Left lobe of liver (tissue), 2 donors: ENCODE measurements around the gene DARS1. TPM values are rescaled to one million over a fixed set of nuclear protein-coding genes. Genes with fewer than 3 reads are reported as not detected.
"Not testable (repeated sequence)": the region's sequence is repeated elsewhere in the genome, so short reads cannot be mapped to it uniquely, and the experiment has no call there.

ENCODE experiments used
- ATAC-seq: fragments of 200-7000 bp; cut with Tn5 transposase; one replicate; pipeline ENCODE4 v1.9.1; 2020; ENCODE audit warnings: mild to moderate bottlenecking, moderate library complexity
- DNase-seq: peaks from one replicate; pipeline ENCODE4 v3.0.0-alpha.2; 2020; ENCODE audit warnings: low spot score
- total RNA-seq: library from RNA; stranded (reverse); gene quantifications from one replicate; pipeline ENCODE4 v1.2.1, GENCODE V29; 2021
- donor health status: DM: no; HTN: no; CAD: no; lungs with moderate emphysema.
- donor health status: DM: no; HTN: yes; CAD: no.

The DARS1 gene
- total RNA-seq, 1 donor from 2014 or later: 19.9 TPM

- no peak for ATAC-seq
- DNase-seq: no peak
Observed at GRCh38 chr2:135894930-135895329, 90.5 kb downstream of the DARS1 start.

DNA sequence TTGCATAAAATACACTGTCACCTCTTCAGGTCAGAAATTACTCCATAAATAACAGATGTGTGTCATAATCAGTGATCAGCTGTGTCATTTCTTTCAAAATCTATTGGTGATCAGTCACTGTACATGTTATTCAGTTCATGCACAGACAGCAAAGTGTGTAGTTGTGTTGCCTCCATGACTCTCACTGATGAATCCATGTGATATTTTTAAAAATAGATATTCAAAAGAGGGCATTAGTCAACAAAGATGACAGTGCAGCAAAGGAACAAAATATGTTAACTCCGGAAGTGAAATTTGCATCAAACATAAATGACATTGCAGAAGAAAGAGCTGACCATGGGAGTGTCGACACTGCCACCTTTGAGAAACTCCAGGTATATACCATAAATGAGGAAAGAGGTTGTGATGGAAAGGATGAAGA, 92.0 kb downstream of the DARS1 start:
- no peak for DNase-seq
- ATAC-seq: no peak

DNA sequence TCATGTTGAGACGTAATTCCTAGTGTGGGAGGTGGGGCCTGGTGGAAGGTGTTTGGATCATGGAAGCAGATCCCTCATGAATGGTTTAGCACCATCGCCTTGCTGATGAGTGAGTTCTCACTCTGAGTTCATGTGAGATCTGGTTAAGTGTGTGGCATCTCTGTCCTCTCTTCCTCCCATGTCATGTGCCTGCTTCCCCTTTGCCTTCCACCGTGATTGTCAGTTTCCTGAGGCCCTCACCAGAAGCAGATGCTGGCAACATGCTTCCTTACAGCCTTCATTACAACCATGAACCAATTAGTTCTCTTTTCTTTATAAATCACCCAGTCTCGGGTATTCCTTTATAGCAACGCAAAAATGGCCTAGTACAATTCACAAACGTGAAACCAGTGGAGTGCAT, 94.6 kb downstream of the DARS1 start:
- no peak for DNase-seq
- no peak for ATAC-seq

GRCh38 chr2:135890149-135890548, 95.3 kb downstream of the DARS1 start:
- ATAC-seq (no peak), DNase-seq (no peak)

- not testable (repeated sequence) for ATAC-seq, DNase-seq
Observed at GRCh38 chr2:135888587-135888986, 96.8 kb downstream of the DARS1 start.

DNA sequence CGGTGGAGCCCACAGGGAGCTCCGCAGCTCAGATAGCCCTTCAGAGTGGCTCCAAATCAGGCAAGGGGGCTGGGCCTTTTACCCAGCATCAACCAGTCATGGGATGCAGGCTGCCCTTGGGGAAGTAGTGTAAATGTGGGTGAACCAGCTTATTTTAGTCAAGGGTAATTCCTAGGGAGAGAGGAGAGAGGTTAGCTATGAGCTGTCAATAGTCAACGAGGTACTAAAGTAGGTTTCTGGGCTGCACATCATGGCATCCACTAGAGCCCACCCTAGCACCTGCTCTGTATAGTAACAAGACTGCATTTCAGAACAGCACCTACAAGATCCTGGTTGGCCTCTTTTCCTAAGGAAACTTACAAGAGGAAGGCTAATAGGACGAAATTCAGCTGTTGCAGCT, 99.7 kb downstream of the DARS1 start:
- DNase-seq (no peak), ATAC-seq (no peak)

DNA sequence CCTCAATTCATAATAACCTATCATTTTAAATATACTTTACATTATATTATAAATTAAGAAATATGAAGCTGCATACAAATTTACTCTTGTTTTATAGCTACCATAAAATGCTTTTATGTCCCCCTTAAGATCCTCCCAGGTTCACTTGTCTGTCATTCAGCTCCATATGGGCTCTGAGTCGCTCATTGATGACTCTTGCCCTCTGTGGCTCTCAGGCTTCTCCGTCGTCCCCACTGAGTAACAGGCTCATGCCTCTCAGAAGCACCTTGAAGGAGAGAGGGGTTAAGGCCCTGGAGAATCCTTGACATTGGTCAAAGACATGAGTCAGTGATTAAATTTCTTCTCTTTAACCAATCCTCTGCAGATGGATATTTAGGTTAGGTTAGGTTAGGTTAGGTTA, 103.0 kb downstream of the DARS1 start:
- DNase-seq (no peak), ATAC-seq (no peak)

DNA sequence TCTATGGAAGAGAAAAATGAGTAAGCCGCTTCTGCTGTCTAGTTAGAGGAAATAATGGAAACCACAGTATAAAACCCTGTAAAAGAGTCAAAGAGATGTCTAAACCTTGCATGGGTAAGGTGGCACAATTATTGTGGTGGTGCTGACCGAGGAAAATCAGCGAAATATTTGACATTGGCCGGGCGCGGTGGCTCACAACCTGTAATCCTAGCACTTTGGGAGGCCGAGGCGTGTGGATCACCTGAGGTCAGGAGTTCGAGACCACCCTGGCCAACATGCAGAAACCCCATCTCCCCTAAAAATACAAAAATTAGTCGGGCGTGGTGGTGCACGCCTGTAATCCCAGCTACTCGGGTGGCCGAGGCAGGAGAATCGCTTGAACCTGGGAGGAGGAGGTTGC, 108.7 kb downstream of the DARS1 start:
- ATAC-seq: peak; percentile 1
- not testable (repeated sequence) for DNase-seq

GRCh38 chr2:135876066-135876711, 109.2 kb downstream of the DARS1 start, which contains the start of gene MCM6:
TSS of gene MCM6 (minus strand) at chr2:135876443. CDS start at chr2:135876365, 78 bp downstream.
- ATAC-seq (peak; percentile 98), DNase-seq (peak; percentile 98)

GRCh38 chr2:135875491-135876065, 109.8 kb downstream of the DARS1 start:
- ATAC-seq (peak; percentile 65), DNase-seq (peak; percentile 50)

DNA sequence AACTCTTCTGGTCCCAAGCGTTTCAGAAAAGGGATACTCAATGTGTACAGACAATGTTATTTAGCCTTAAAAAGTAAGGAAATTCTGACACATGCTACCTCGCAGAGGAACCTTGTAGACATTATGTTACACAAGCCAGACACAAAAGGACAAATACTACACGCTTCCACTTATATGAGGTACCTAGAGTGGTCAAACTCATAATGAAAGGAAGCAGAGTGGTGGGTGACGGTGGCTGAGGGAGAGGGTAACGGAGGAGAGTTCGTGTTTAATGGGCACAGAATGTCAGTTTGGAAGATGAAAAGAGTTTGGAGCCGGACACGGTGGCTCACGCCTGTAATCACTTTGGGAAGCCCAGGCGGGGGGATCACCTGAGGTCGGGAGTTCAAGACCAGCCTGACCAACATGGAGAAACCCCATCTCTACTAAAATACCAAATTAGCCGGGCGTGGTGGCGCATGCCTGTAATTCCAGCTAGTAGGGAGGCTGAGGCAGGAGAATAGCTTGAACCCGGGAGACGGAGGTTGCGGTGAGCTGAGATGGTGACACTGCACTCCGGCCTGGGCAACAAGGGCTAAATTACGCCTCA, 110.6 kb downstream of the DARS1 start:
- DNase-seq (no peak), ATAC-seq (no peak)

DNA sequence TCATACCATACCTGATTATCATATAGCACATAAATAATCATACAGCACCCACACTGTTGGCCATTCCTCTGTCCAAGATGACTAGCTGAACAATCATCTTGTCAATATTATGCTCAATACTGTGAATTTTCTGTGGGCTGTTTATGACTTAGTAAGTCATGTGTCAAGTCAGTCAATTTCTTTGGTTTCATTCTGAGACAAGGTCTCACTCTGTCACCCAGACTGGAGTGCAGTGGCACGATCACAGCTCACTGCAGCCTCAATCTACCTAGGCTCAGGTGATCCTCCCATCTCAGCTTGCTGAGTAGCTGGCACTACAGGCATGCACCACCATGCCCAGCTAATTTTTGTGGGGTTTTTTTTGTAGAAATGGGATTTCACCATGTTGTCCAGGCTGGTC, 114.9 kb downstream of the DARS1 start:
- no peak for ATAC-seq

DNA sequence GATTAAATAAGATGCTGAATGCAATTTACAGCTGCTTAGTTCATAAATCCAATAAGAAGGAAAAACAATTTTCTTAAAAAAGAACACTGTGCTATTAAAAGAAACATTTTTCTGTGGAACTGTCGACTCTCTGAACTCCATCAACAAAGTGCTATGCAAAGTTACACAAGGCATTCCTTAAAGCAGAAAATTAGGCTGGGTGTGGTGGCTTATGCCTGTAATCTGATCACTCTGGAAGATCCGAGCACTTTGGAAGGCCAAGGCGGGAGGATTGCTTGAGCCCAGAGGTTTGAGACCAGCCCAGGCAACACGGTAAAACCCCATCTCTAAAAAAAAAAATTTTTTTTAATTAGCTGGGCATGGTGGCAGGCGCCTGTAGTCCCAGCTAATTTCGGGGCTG, 122.2 kb downstream of the DARS1 start:
- DNase-seq: no peak
- ATAC-seq: no peak

More for the DNA sequence above, 114.9 kb downstream of the DARS1 start:
- DNase-seq: no peak

GRCh38 chr2:135862718-135863117, 122.7 kb downstream of the DARS1 start:
- no peak for ATAC-seq

More at GRCh38 chr2:135862718-135863117, 122.7 kb downstream of the DARS1 start:
- no peak for DNase-seq

Other genes with a start within 250 kb of the DARS1 start
- 65.8 TPM for gene UBXN4, start 243.8 kb downstream of the DARS1 start, total RNA-seq
- gene LCT, start 148.4 kb downstream of the DARS1 start, total RNA-seq: not detected
- 1.9 TPM for gene MCM6, start 109.2 kb downstream of the DARS1 start, total RNA-seq
- 2.0 TPM for gene CXCR4, start 132.5 kb upstream of the DARS1 start, total RNA-seq